Activated naive CD8-positive, alpha-beta T cell (primary cell): ENCODE data around the gene HIBADH.
"Not testable (repeated sequence)": the region's sequence is repeated elsewhere in the genome, so short reads cannot be mapped to it uniquely, and the experiment has no call there.

Experiments
- H3K27ac Mint-ChIP-seq: one replicate; pipeline ENCODE4 v1.8.0; 2021; ENCODE audit warnings: mixed read lengths
- H3K27me3 Mint-ChIP-seq: one replicate; pipeline ENCODE4 v1.8.0; 2021; ENCODE audit warnings: mixed read lengths
- H3K36me3 Mint-ChIP-seq: one replicate; pipeline ENCODE4 v1.8.0; 2021; ENCODE audit warnings: mixed read lengths
- H3K4me1 Mint-ChIP-seq: one replicate; pipeline ENCODE4 v1.8.0; 2021; ENCODE audit warnings: low read depth, mixed read lengths
- H3K4me3 Mint-ChIP-seq: one replicate; pipeline ENCODE4 v1.8.0; 2021; ENCODE audit warnings: mild to moderate bottlenecking, mixed read lengths
- H3K9me3 Mint-ChIP-seq: one replicate; pipeline ENCODE4 v1.8.0; 2021; ENCODE audit warnings: low read depth, mixed read lengths

The HIBADH gene

DNA sequence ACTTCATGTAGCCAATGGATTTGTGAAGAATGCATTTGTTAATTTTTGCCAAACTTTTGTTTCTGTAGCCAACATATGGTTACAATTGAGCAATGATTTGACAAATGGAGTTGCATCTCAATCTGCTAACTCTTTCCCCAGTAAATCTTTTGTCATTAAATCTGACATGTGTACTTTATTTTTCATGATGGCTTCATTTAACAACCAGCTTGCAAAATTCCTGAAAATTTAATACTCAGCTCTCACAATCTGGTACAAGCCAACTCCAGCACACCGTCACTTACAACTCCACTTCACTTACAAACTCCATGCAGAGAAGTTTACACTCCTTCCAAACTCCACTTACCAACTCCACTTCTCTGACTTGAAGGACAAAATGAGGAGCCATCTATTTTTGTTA, 26.5 kb upstream of the HIBADH start:
- Mint-ChIP-seq H3K4me3 (no peak overlapping the region), H3K9me3 (peaks cover 6% of the 10 kb centered on the region), H3K36me3 (peaks cover 5% of the 10 kb centered on the region), H3K27ac (no peak overlapping the region), H3K27me3 (peaks cover 5% of the 10 kb centered on the region), H3K4me1 (no peaks in the 10 kb centered on the region)

DNA sequence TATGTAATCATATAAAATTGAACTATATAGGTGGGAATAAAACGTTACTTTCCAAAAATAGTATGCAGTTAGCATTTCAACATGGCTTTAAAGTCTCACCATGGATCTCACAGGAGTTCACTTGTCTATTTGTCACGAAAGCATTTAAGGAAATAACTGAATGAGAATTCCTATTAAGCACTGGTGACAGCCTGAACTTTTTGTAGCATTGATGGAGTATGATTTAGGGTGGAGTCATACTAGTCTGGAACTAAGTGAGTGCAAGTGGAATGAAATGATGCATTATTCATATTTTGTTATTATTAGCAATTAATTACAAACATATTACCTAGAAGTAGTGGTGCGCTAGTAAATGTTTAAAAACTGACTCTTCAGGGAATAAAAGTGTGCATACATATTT, 26.0 kb upstream of the HIBADH start:
- no peaks in the 10 kb centered on the region for H3K4me1 Mint-ChIP-seq
- H3K36me3 Mint-ChIP-seq = peaks cover 5% of the 10 kb centered on the region
- H3K27me3 Mint-ChIP-seq = peaks cover 5% of the 10 kb centered on the region
- no peak overlapping the region for H3K4me3 Mint-ChIP-seq
- peaks cover 6% of the 10 kb centered on the region for H3K9me3 Mint-ChIP-seq
- H3K27ac Mint-ChIP-seq = no peak overlapping the region

DNA sequence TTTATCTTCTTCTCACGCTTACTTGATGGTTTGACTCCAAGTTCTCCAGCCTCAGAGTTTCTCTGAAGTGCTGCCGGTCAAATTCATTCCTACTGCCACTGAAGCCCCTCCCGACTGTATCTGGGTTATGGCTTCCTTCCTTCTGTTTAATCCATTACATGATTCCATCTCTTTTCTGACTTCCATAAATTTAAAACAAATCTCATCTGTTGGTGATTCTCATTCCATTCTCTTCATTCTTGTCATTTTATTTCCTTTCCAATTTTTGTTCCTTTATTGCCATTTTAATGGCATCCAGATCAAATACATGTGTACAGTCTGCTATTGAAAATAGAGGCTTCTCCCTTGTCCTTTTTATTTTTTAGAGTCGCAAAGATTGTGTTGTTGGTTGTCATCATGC, 25.4 kb upstream of the HIBADH start:
- Mint-ChIP-seq H3K9me3 (peaks cover 6% of the 10 kb centered on the region), H3K4me3 (no peak overlapping the region), H3K27ac (no peak overlapping the region), H3K4me1 (no peaks in the 10 kb centered on the region), H3K27me3 (peaks cover 5% of the 10 kb centered on the region), H3K36me3 (peaks cover 5% of the 10 kb centered on the region)

- H3K36me3 Mint-ChIP-seq = peaks cover 5% of the 10 kb centered on the region
- peaks cover 6% of the 10 kb centered on the region for H3K9me3 Mint-ChIP-seq
- H3K4me1 Mint-ChIP-seq = no peaks in the 10 kb centered on the region
- H3K27me3 Mint-ChIP-seq = peaks cover 5% of the 10 kb centered on the region
- H3K4me3 Mint-ChIP-seq = no peak overlapping the region
- no peak overlapping the region for H3K27ac Mint-ChIP-seq
Measured at GRCh38 chr7:27686315-27686714, 23.6 kb upstream of the HIBADH start.

DNA sequence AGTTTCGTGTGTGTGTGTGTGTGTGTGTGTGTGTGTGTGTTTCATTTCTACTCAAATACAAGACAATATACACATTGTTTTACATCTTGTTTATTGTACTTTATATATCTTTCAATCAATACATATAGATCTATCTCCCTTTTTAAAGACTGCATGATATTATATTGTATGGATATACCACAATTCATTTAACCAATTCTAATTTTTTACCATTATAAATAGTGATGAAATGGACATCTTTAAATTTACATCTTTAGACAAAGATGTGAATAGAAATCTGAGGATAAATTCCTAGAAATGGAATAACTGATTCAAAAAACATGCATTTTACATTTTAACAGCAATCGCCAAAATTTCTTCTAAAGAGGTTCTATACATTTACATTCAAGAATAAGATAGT, 23.2 kb upstream of the HIBADH start:
- peaks cover 5% of the 10 kb centered on the region for H3K36me3 Mint-ChIP-seq
- peaks cover 5% of the 10 kb centered on the region for H3K27me3 Mint-ChIP-seq
- no peaks in the 10 kb centered on the region for H3K4me1 Mint-ChIP-seq
- no peak overlapping the region for H3K27ac Mint-ChIP-seq
- H3K4me3 Mint-ChIP-seq = no peak overlapping the region
- H3K9me3 Mint-ChIP-seq = peaks cover 6% of the 10 kb centered on the region

GRCh38 chr7:27685209-27685608, 22.5 kb upstream of the HIBADH start:
- Mint-ChIP-seq H3K4me3 (no peak overlapping the region), H3K36me3 (peaks cover 5% of the 10 kb centered on the region), H3K27me3 (peaks cover 5% of the 10 kb centered on the region), H3K27ac (no peak overlapping the region), H3K9me3 (peaks cover 6% of the 10 kb centered on the region), H3K4me1 (no peaks in the 10 kb centered on the region)

DNA sequence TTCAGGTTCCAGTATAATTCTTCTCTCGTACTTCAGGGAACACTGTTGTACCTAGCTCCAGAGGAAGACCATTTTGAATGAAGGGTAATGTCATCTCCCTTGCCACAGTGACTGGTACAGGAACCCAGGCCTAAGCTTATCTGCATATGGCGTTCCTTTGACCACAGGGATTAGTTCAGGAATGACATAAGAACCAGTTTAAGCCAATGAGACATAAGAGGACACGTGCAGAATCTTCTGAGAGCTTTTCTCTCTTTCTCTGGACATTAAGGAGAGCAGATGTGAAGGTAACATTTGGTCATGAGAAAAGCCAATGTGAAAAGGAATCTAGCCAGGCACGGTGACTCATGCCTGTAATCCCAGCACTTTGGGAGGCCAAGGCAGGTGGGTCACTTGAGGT, 21.8 kb upstream of the HIBADH start:
- no peak overlapping the region for H3K4me3 Mint-ChIP-seq
- H3K27me3 Mint-ChIP-seq = peaks cover 5% of the 10 kb centered on the region
- peaks cover 6% of the 10 kb centered on the region for H3K9me3 Mint-ChIP-seq
- no peaks in the 10 kb centered on the region for H3K4me1 Mint-ChIP-seq
- H3K36me3 Mint-ChIP-seq = peaks cover 5% of the 10 kb centered on the region
- no peak overlapping the region for H3K27ac Mint-ChIP-seq

- H3K4me3 Mint-ChIP-seq = no peak overlapping the region
- no peak overlapping the region for H3K27ac Mint-ChIP-seq
- no peaks in the 10 kb centered on the region for H3K36me3 Mint-ChIP-seq
- H3K27me3 Mint-ChIP-seq = no peaks in the 10 kb centered on the region
- H3K4me1 Mint-ChIP-seq = peaks cover 1% of the 10 kb centered on the region
- no peaks in the 10 kb centered on the region for H3K9me3 Mint-ChIP-seq
Measured at GRCh38 chr7:27680610-27681009, 17.9 kb upstream of the HIBADH start.

DNA sequence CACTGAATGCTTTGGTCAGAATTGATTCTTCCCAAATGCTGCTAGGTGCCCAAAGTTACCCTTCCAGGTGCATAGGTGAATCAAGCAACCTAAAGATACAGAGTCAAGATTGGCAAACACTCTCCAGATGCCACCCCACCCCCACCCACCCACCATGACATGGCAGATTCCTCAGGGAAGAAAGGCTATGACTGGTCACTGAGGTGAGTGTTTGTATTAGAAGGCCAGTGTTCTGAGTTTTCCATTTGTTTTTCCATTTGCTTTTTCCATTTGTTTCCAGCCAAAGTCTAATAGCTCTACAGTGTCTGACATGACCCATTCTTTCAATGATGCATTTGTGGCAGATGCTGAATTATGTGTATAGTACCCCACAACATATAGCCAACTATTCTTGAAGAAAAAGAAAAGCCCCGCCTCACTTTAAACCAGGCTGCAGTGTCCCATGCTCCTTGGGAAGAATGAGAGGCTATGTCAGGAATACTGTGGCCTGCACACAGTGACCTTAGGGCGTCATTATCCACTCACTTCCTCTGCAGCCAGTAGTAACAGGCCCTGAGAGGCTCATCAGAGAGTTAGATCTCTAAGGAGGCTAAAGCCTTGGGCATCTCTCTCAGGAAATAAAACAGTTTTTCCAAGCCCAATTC, 16.1 kb upstream of the HIBADH start:
- H3K4me1 Mint-ChIP-seq = peaks cover 1% of the 10 kb centered on the region
- no peaks in the 10 kb centered on the region for H3K36me3 Mint-ChIP-seq
- H3K9me3 Mint-ChIP-seq = no peaks in the 10 kb centered on the region
- no peak overlapping the region for H3K4me3 Mint-ChIP-seq
- H3K27me3 Mint-ChIP-seq = no peaks in the 10 kb centered on the region
- H3K27ac Mint-ChIP-seq = no peak overlapping the region

DNA sequence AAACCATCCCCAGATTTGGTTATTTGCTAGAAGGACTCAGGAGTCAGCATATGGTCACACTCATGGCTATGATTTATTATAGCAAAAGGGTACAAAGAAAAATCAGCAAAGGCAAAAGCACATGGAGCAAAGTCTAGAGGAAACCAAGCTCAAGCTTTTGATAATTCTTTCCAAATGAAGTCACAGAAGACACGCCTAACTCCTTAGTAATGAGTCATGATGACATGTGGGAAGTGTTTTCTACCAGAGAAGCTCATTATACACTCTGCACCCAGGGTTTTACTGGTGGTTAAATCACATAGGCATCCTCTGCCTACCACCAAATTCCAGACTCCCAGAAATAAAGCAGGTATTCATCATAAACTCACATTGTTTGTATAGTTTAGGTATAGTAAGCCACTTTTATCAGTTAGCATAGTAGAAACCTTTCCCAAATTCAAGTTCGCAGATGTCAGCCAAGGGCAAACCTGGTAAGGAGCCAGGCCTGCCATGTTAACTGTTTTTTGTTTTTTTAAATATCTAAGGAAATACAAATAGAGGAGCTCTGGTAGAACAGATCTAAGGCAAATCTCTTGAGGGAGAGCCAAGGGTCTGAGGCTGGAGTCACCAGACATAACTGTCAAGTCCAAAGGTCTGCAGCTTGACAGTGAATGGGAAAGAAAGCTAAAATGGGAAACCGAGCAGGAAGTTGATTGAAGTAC, 15.4 kb upstream of the HIBADH start:
- H3K27me3 Mint-ChIP-seq = no peaks in the 10 kb centered on the region
- peaks cover 1% of the 10 kb centered on the region for H3K4me1 Mint-ChIP-seq
- no peaks in the 10 kb centered on the region for H3K36me3 Mint-ChIP-seq
- H3K9me3 Mint-ChIP-seq = no peaks in the 10 kb centered on the region
- no peak overlapping the region for H3K27ac Mint-ChIP-seq
- H3K4me3 Mint-ChIP-seq = no peak overlapping the region

DNA sequence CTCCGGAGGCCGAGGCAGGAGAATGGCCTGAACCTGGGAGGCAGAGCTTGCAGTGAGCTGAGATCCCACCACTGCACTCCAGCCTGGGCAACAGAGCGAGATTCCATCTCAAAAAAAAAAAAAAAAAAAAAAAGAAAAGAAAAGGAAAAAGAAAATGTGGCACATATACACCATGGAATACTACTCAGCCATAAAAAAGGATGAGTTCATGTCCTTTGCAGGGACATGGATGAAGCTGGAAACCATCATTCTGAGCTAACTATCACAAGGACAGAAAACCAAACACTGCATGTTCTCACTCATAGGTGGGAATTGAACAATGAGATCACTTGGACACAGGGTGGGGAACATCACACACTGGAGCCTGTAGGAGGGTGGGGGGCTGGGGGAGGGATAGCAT, 11.4 kb upstream of the HIBADH start:
- not testable (repeated sequence) for H3K27me3 Mint-ChIP-seq

GRCh38 chr7:27671675-27672074, 9.0 kb upstream of the HIBADH start:
- H3K4me1 Mint-ChIP-seq = no peaks in the 10 kb centered on the region
- H3K36me3 Mint-ChIP-seq = no peaks in the 10 kb centered on the region
- H3K27ac Mint-ChIP-seq = no peak overlapping the region
- H3K4me3 Mint-ChIP-seq = no peak overlapping the region
- peaks cover 3% of the 10 kb centered on the region for H3K27me3 Mint-ChIP-seq
- no peaks in the 10 kb centered on the region for H3K9me3 Mint-ChIP-seq

More for the DNA sequence above, 11.4 kb upstream of the HIBADH start:
- not testable (repeated sequence) for H3K27ac Mint-ChIP-seq, H3K4me3 Mint-ChIP-seq, H3K4me1 Mint-ChIP-seq, H3K9me3 Mint-ChIP-seq, H3K36me3 Mint-ChIP-seq

GRCh38 chr7:27670676-27671075, 8.0 kb upstream of the HIBADH start:
- no peak overlapping the region for H3K27ac Mint-ChIP-seq
- H3K36me3 Mint-ChIP-seq = no peaks in the 10 kb centered on the region
- H3K4me3 Mint-ChIP-seq = no peak overlapping the region
- no peaks in the 10 kb centered on the region for H3K4me1 Mint-ChIP-seq
- H3K9me3 Mint-ChIP-seq = no peaks in the 10 kb centered on the region
- peaks cover 3% of the 10 kb centered on the region for H3K27me3 Mint-ChIP-seq

GRCh38 chr7:27670177-27670576, 7.5 kb upstream of the HIBADH start:
- Mint-ChIP-seq H3K27ac (no peak overlapping the region), H3K36me3 (no peaks in the 10 kb centered on the region), H3K9me3 (no peaks in the 10 kb centered on the region), H3K4me1 (no peaks in the 10 kb centered on the region), H3K27me3 (peaks cover 3% of the 10 kb centered on the region), H3K4me3 (no peak overlapping the region)

- peaks cover 19% of the 10 kb centered on the region for H3K4me1 Mint-ChIP-seq
- H3K27me3 Mint-ChIP-seq = no peaks in the 10 kb centered on the region
- H3K9me3 Mint-ChIP-seq = no peaks in the 10 kb centered on the region
- no peak overlapping the region for H3K4me3 Mint-ChIP-seq
- H3K27ac Mint-ChIP-seq = no peak overlapping the region
- H3K36me3 Mint-ChIP-seq = no peaks in the 10 kb centered on the region
Measured at GRCh38 chr7:27665531-27665930, 2.8 kb upstream of the HIBADH start.

DNA sequence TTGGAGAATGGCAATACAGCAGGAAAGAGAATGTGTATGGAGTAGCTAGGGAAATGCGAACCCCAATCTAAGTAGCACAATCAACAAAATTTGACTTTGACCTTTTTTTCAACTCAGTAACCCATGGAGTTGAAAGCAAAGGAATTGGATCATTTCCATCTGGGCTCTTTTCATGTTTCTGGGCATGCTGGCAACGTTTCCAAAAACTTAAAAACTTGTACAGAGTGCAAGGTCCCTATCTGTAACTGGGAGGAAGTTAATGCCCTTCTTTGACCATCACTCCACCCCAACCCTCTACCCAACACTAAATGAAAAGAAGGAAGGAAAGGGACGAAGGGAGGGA, 1.3 kb upstream of the HIBADH start:
- Mint-ChIP-seq H3K4me3 (peak overlapping the region; percentile 88), H3K9me3 (no peaks in the 10 kb centered on the region), H3K27me3 (no peaks in the 10 kb centered on the region), H3K36me3 (no peaks in the 10 kb centered on the region), H3K27ac (peak overlapping the region; percentile 54), H3K4me1 (peaks cover 19% of the 10 kb centered on the region)
